ENCODE measurements around the gene ZBTB12.
A peak's percentile ranks its signal among the peaks of the same experiment; 100 is the strongest.

The ZBTB12 gene

GRCh38 chr6:31901415-31901952 lies 402 bp downstream of the ZBTB12 start:
- Histone ChIP-seq H3K36me3 (peaks cover 6% of the 10 kb centered on the region), H3K27ac (peak overlapping the region; percentile 62), H3K9me3 (ENCODE audit: severe bottlenecking) (no peaks in the 10 kb centered on the region), H3K4me3 (ENCODE audit: low read depth, low read length) (peak overlapping the region; percentile 69), H3K27me3 (ENCODE audit: insufficient read depth, low read depth, severe bottlenecking) (no peaks in the 10 kb centered on the region)
- TF ChIP-seq CTCF (IDR thresholded peaks at IDR 0.05; ENCODE audit: low read depth, low read length): no peak
- DNase-seq: peak; percentile 78

- Histone ChIP-seq H3K27ac (peak overlapping the region; percentile 62), H3K9me3 (ENCODE audit: severe bottlenecking) (no peaks in the 10 kb centered on the region), H3K36me3 (peaks cover 11% of the 10 kb centered on the region), H3K27me3 (ENCODE audit: insufficient read depth, low read depth, severe bottlenecking) (no peaks in the 10 kb centered on the region), H3K4me3 (ENCODE audit: low read depth, low read length) (peak overlapping the region; percentile 69)
- DNase-seq: peak; percentile 45
- TF ChIP-seq CTCF (IDR thresholded peaks at IDR 0.05; ENCODE audit: low read depth, low read length): no peak
Observed at GRCh38 chr6:31900917-31901414, 920 bp downstream of the ZBTB12 start.

GRCh38 chr6:31899882-31900722 lies 1.8 kb downstream of the ZBTB12 start:
- no peak overlapping the region for H3K27ac ChIP-seq
- no peak for DNase-seq
- no peaks in the 10 kb centered on the region for H3K27me3 ChIP-seq (ENCODE audit: insufficient read depth, low read depth, severe bottlenecking)
- no peaks in the 10 kb centered on the region for H3K9me3 ChIP-seq (ENCODE audit: severe bottlenecking)
- H3K4me3 ChIP-seq (ENCODE audit: low read depth, low read length): no peak overlapping the region
- TF ChIP-seq CTCF (IDR thresholded peaks at IDR 0.05; ENCODE audit: low read depth, low read length): no peak
- H3K36me3 ChIP-seq: peaks cover 20% of the 10 kb centered on the region

DNA sequence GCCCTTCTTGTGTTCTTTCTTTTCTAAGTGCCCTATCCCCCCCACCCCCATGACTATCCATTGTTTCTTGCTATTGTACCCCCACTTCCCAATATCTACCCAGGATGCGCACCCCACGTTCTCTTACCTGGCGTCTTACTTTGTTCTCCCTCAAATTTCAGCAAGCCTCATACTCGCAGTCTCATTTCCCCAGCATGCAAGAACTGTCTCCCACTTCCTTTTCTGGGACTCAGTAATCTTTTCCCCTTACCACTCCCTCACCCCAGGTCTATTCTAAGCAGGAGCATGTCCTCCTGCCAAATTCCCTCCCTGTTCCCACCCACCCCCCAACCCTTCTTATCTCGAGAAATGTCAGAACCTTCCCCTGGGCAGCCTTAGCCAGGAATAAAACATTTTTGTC lies 2.7 kb downstream of the ZBTB12 start:
- no peaks in the 10 kb centered on the region for H3K9me3 ChIP-seq (ENCODE audit: severe bottlenecking)
- no peaks in the 10 kb centered on the region for H3K27me3 ChIP-seq (ENCODE audit: insufficient read depth, low read depth, severe bottlenecking)
- H3K36me3 ChIP-seq: peaks cover 29% of the 10 kb centered on the region
- H3K27ac ChIP-seq: no peak overlapping the region
- no peak for TF ChIP-seq CTCF (IDR thresholded peaks at IDR 0.05; ENCODE audit: low read depth, low read length)
- DNase-seq: no peak
- H3K4me3 ChIP-seq (ENCODE audit: low read depth, low read length): no peak overlapping the region

DNA sequence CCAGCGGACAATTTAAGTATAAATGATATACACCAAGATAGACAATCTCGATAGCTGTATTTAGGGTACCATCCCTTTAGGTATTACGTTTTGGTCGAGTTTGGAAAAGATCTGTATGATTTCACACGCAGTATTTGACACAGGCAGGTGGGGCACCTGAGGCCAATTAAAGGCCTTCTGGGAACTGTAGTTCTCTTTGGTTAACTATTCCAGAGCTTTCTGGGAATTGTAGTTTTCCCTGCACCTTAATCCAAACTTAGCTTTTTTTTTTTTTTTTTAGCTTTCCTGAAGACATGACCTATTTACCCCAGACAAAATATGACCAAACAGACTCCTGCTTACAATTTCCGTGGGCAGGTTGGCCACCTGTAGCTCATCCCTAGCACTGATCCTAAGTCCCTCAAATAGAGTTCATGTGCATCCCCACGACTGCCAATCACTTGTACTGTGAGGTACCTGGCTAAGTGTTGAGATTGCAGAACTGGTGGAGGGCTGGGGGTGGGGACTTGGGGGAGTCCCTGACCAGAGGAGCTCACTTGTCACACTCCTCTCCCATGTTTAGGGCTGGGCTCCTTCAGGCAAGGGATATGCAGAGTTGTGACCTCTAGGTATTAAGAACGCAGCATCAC lies 3.4 kb downstream of the ZBTB12 start:
- Histone ChIP-seq H3K36me3 (peaks cover 36% of the 10 kb centered on the region), H3K27me3 (ENCODE audit: insufficient read depth, low read depth, severe bottlenecking) (no peaks in the 10 kb centered on the region), H3K9me3 (ENCODE audit: severe bottlenecking) (no peaks in the 10 kb centered on the region), H3K27ac (peak overlapping the region; percentile 87), H3K4me3 (ENCODE audit: low read depth, low read length) (peak overlapping the region; percentile 68)
- DNase-seq: peak; percentile 46
- no peak for TF ChIP-seq CTCF (IDR thresholded peaks at IDR 0.05; ENCODE audit: low read depth, low read length)
